ENCODE data around the gene MRPL46.
A peak's percentile ranks its signal among the peaks of the same experiment; 100 is the strongest.

MRPL46 gene

DNA sequence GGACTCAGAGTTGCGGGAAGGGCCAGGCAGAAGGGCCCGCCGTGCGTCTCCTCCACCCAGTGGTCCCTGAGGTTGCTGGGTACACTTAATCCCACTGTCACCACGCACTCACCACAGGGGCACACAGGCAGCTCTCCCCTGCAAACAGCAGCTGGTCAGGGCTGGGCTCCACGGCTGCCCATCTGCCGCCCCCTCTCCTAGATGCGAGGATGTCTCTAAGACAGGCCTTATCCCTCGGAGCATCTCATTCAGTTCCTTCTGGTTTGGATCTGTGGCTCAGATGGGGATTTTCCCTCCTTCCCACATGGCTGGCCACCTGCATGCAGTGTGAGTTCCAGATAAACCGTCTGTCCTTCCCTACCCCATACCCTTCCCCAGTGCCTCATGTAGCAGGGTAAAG is 26.7 kb upstream of the MRPL46 start:
- Histone ChIP-seq H2BK12ac (ENCODE audit: low read length in 2 of 2) (no peak overlapping the region), H4K91ac (ENCODE audit: low read length) (no peak overlapping the region), H3K4me2 (ENCODE audit: low read length, poor library complexity, severe bottlenecking) (no peak overlapping the region), H2BK120ac (ENCODE audit: low read depth, low read length) (no peak overlapping the region), H2AK5ac (ENCODE audit: low read length, severe bottlenecking) (no peak overlapping the region), H3K9ac (ENCODE audit: low read length) (no peak overlapping the region), H2BK5ac (ENCODE audit: low read depth, low read length, poor library complexity, severe bottlenecking) (no peak overlapping the region), H3K79me1 (replicated peaks; ENCODE audit: low read length, poor library complexity, severe bottlenecking) (no peaks in the 10 kb centered on the region), H2AFZ (ENCODE audit: low read depth, low read length) (no peak overlapping the region), H3K4me3 (ENCODE audit: insufficient read depth in 1 of 2, low read depth in 1 of 2, low read length in 2 of 2) (no peak overlapping the region), H3K4ac (ENCODE audit: low read depth in 1 of 2, low read length in 2 of 2) (no peak overlapping the region), H3K27me3 (ENCODE audit: control insufficient read depth in 1 of 2, insufficient read depth in 1 of 2, low read length in 2 of 2) (no peaks in the 10 kb centered on the region), H4K8ac (ENCODE audit: low read length) (no peak overlapping the region), H3K36me3 (ENCODE audit: control insufficient read depth in 1 of 2, insufficient read depth in 2 of 2, low read depth in 1 of 2, low read length in 2 of 2) (no peaks in the 10 kb centered on the region), H3K18ac (ENCODE audit: low read depth in 1 of 2, low read length in 2 of 2) (no peak overlapping the region), H3K4me1 (ENCODE audit: control insufficient read depth, insufficient read depth, low read depth, low read length) (no peaks in the 10 kb centered on the region), H3K14ac (ENCODE audit: low read length in 2 of 2) (peak overlapping the region in 1 of 2 experiments; percentile 64), H3K27ac (ENCODE audit: low read length, poor library complexity, severe bottlenecking) (no peak overlapping the region), H2BK15ac (ENCODE audit: low read depth, poor library complexity, severe bottlenecking) (no peak overlapping the region), H3K9me3 (ENCODE audit: control insufficient read depth, low read length) (no peaks in the 10 kb centered on the region), H3K23ac (ENCODE audit: low read length in 2 of 2) (no peak overlapping the region)
- no peak for DNase-seq
- 94% methylated on average over 9 of the region's 10 CpGs for WGBS

DNA sequence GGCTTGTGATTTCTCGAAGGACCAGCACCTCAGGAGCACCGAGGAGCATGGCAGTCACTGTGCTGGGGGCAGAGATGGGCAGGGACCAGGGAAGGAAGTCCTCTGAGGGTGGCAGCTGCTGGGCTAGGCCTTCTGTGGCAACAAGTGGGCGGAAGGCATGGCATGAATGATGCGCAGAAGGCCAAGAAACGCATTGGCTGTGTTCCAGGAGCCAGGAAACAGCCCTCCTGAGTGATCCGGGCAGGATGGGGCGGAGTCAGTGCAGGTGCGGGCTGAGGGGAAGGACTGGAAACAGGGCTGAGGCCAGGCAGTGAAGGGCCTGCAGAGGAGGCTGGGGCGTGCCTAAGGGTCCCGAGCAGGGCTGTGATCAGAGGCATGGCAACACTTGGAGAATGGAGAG is 24.0 kb upstream of the MRPL46 start:
- no peaks in the 10 kb centered on the region for H3K9me3 ChIP-seq (ENCODE audit: control insufficient read depth, low read length)
- no peak overlapping the region for H3K4me3 ChIP-seq (ENCODE audit: insufficient read depth in 1 of 2, low read depth in 1 of 2, low read length in 2 of 2)
- no peak overlapping the region for H4K91ac ChIP-seq (ENCODE audit: low read length)
- H2BK15ac ChIP-seq (ENCODE audit: low read depth, poor library complexity, severe bottlenecking), result no peak overlapping the region
- 78% methylated on average over 10 of the region's 10 CpGs for WGBS
- no peaks in the 10 kb centered on the region for H3K27me3 ChIP-seq (ENCODE audit: control insufficient read depth in 1 of 2, insufficient read depth in 1 of 2, low read length in 2 of 2)
- no peak for DNase-seq
- H2BK120ac ChIP-seq (ENCODE audit: low read depth, low read length), result no peak overlapping the region
- no peak overlapping the region for H3K14ac ChIP-seq (ENCODE audit: low read length in 2 of 2)
- H3K9ac ChIP-seq (ENCODE audit: low read length), result no peak overlapping the region
- no peak overlapping the region for H3K23ac ChIP-seq (ENCODE audit: low read length in 2 of 2)
- no peaks in the 10 kb centered on the region for H3K4me1 ChIP-seq (ENCODE audit: control insufficient read depth, insufficient read depth, low read depth, low read length)
- no peaks in the 10 kb centered on the region for H3K36me3 ChIP-seq (ENCODE audit: control insufficient read depth in 1 of 2, insufficient read depth in 2 of 2, low read depth in 1 of 2, low read length in 2 of 2)
- H4K8ac ChIP-seq (ENCODE audit: low read length), result no peak overlapping the region
- no peak overlapping the region for H2AFZ ChIP-seq (ENCODE audit: low read depth, low read length)
- no peak overlapping the region for H3K4me2 ChIP-seq (ENCODE audit: low read length, poor library complexity, severe bottlenecking)
- H2AK5ac ChIP-seq (ENCODE audit: low read length, severe bottlenecking), result no peak overlapping the region
- H2BK12ac ChIP-seq (ENCODE audit: low read length in 2 of 2), result no peak overlapping the region
- H3K18ac ChIP-seq (ENCODE audit: low read depth in 1 of 2, low read length in 2 of 2), result no peak overlapping the region
- H3K4ac ChIP-seq (ENCODE audit: low read depth in 1 of 2, low read length in 2 of 2), result no peak overlapping the region
- H3K27ac ChIP-seq (ENCODE audit: low read length, poor library complexity, severe bottlenecking), result no peak overlapping the region
- no peaks in the 10 kb centered on the region for H3K79me1 ChIP-seq (replicated peaks; ENCODE audit: low read length, poor library complexity, severe bottlenecking)
- H2BK5ac ChIP-seq (ENCODE audit: low read depth, low read length, poor library complexity, severe bottlenecking), result no peak overlapping the region

DNA sequence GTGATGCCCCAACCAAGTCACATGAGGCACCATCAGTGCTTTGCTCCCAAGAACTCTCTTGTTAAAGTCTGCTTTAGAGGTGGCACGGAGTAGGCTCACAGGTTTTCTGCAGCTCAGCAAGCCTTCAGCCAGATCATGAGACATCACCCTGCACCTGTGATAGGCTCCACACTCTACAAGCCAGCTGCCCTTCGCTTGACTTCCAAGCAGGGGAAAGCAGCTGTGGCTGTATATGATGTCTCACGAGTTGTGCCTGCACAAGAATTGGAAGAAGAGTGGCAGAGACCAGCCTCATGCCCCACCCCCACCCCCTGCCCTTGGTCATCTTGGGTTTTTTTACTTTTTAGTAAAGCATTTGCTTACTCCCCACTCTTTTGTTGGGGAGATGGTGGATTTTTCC is 22.8 kb upstream of the MRPL46 start:
- H3K9me3 ChIP-seq (ENCODE audit: control insufficient read depth, low read length), result no peaks in the 10 kb centered on the region
- no peaks in the 10 kb centered on the region for H3K36me3 ChIP-seq (ENCODE audit: control insufficient read depth in 1 of 2, insufficient read depth in 2 of 2, low read depth in 1 of 2, low read length in 2 of 2)
- H2AFZ ChIP-seq (ENCODE audit: low read depth, low read length), result no peak overlapping the region
- H3K14ac ChIP-seq (ENCODE audit: low read length in 2 of 2), result no peak overlapping the region
- no peak overlapping the region for H2AK5ac ChIP-seq (ENCODE audit: low read length, severe bottlenecking)
- no peak overlapping the region for H2BK5ac ChIP-seq (ENCODE audit: low read depth, low read length, poor library complexity, severe bottlenecking)
- no peak overlapping the region for H3K4me2 ChIP-seq (ENCODE audit: low read length, poor library complexity, severe bottlenecking)
- H4K91ac ChIP-seq (ENCODE audit: low read length), result no peak overlapping the region
- no peak for DNase-seq
- H2BK120ac ChIP-seq (ENCODE audit: low read depth, low read length), result no peak overlapping the region
- H3K18ac ChIP-seq (ENCODE audit: low read depth in 1 of 2, low read length in 2 of 2), result no peak overlapping the region
- WGBS, result 88% methylated on average over 3 of the region's 3 CpGs
- H3K4ac ChIP-seq (ENCODE audit: low read depth in 1 of 2, low read length in 2 of 2), result no peak overlapping the region
- H3K4me3 ChIP-seq (ENCODE audit: insufficient read depth in 1 of 2, low read depth in 1 of 2, low read length in 2 of 2), result no peak overlapping the region
- H3K23ac ChIP-seq (ENCODE audit: low read length in 2 of 2), result no peak overlapping the region
- H2BK12ac ChIP-seq (ENCODE audit: low read length in 2 of 2), result no peak overlapping the region
- no peak overlapping the region for H2BK15ac ChIP-seq (ENCODE audit: low read depth, poor library complexity, severe bottlenecking)
- no peaks in the 10 kb centered on the region for H3K4me1 ChIP-seq (ENCODE audit: control insufficient read depth, insufficient read depth, low read depth, low read length)
- H3K9ac ChIP-seq (ENCODE audit: low read length), result no peak overlapping the region
- H3K79me1 ChIP-seq (replicated peaks; ENCODE audit: low read length, poor library complexity, severe bottlenecking), result no peaks in the 10 kb centered on the region
- no peak overlapping the region for H3K27ac ChIP-seq (ENCODE audit: low read length, poor library complexity, severe bottlenecking)
- H4K8ac ChIP-seq (ENCODE audit: low read length), result no peak overlapping the region
- no peaks in the 10 kb centered on the region for H3K27me3 ChIP-seq (ENCODE audit: control insufficient read depth in 1 of 2, insufficient read depth in 1 of 2, low read length in 2 of 2)

DNA sequence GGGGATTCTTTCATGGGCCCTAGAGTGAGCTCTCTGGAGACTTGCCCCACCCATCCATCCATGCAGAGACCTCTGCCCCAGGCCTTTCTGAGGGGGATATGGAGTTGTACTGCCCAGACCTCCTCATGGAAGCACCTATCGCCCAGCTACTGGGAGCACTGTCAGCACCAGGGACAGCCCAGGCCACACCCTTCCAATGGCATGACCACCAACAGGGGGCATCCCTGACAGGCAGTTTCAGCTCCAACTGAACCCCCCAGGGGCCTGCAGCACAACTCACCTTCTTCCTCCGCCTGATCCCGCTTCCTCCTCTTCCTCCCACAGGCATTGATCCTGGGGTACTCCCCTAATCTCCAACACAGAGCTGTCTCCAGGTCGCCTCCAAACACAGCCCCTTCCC is 22.1 kb upstream of the MRPL46 start:
- Histone ChIP-seq H3K9ac (ENCODE audit: low read length) (no peak overlapping the region), H3K4ac (ENCODE audit: low read depth in 1 of 2, low read length in 2 of 2) (no peak overlapping the region), H3K18ac (ENCODE audit: low read depth in 1 of 2, low read length in 2 of 2) (no peak overlapping the region), H2BK12ac (ENCODE audit: low read length in 2 of 2) (no peak overlapping the region), H2AFZ (ENCODE audit: low read depth, low read length) (no peak overlapping the region), H3K27ac (ENCODE audit: low read length, poor library complexity, severe bottlenecking) (no peak overlapping the region), H3K4me1 (ENCODE audit: control insufficient read depth, insufficient read depth, low read depth, low read length) (peaks cover 1% of the 10 kb centered on the region), H3K9me3 (ENCODE audit: control insufficient read depth, low read length) (no peaks in the 10 kb centered on the region), H2AK5ac (ENCODE audit: low read length, severe bottlenecking) (no peak overlapping the region), H3K36me3 (ENCODE audit: control insufficient read depth in 1 of 2, insufficient read depth in 2 of 2, low read depth in 1 of 2, low read length in 2 of 2) (no peaks in the 10 kb centered on the region), H2BK5ac (ENCODE audit: low read depth, low read length, poor library complexity, severe bottlenecking) (no peak overlapping the region), H3K23ac (ENCODE audit: low read length in 2 of 2) (no peak overlapping the region), H3K27me3 (ENCODE audit: control insufficient read depth in 1 of 2, insufficient read depth in 1 of 2, low read length in 2 of 2) (no peaks in the 10 kb centered on the region), H4K8ac (ENCODE audit: low read length) (no peak overlapping the region), H4K91ac (ENCODE audit: low read length) (no peak overlapping the region), H3K79me1 (replicated peaks; ENCODE audit: low read length, poor library complexity, severe bottlenecking) (no peaks in the 10 kb centered on the region), H2BK120ac (ENCODE audit: low read depth, low read length) (no peak overlapping the region), H3K14ac (ENCODE audit: low read length in 2 of 2) (no peak overlapping the region), H3K4me2 (ENCODE audit: low read length, poor library complexity, severe bottlenecking) (no peak overlapping the region), H2BK15ac (ENCODE audit: low read depth, poor library complexity, severe bottlenecking) (no peak overlapping the region), H3K4me3 (ENCODE audit: insufficient read depth in 1 of 2, low read depth in 1 of 2, low read length in 2 of 2) (no peak overlapping the region)
- no peak for DNase-seq
- WGBS, result 81% methylated on average over 4 of the region's 4 CpGs
